H7 (cell line): ENCODE measurements around the gene ICAM1. TPM values are rescaled to one million over a fixed set of nuclear protein-coding genes. Genes with fewer than 3 reads are reported as not detected.
A peak's percentile ranks its signal among the peaks of the same experiment; 100 is the strongest.

Source experiments
- DNase-seq: peaks from one replicate; pipeline ENCODE4 v3.0.0; 2012
- H3K27me3 ChIP-seq: 2 replicates; pipeline ENCODE4 v1.6.0; 2011; ENCODE audit warnings: mild to moderate bottlenecking, low read length; ENCODE audit not compliant: control insufficient read depth, insufficient read depth
- H3K36me3 ChIP-seq: replicated peaks from 2 replicates; pipeline ENCODE4 v1.5.1; 2011; ENCODE audit warnings: low read length; ENCODE audit not compliant: control insufficient read depth, insufficient read depth
- H3K4me3 ChIP-seq: 2 replicates; pipeline ENCODE4 v1.5.1; 2011; ENCODE audit warnings: low read depth, mild to moderate bottlenecking, control low read depth, low read length, moderate library complexity; ENCODE audit not compliant: insufficient read depth
- total RNA-seq: library from RNA; depleted of rRNA; stranded (reverse); fragments of >200 nt; shearing (Covaris generic); gene quantifications from 2 replicates; pipeline ENCODE4 v1.2.3, GENCODE V29; 2014

ICAM1 gene
- total RNA-seq, 1 experiment from 2014 or later, result 2.8 TPM

GRCh38 chr19:10290876-10291553, 20.1 kb downstream of the ICAM1 start:
- peak; percentile 90 for DNase-seq
- Histone ChIP-seq H3K36me3 (no peaks in the 10 kb centered on the region), H3K27me3 (peaks cover 90% of the 10 kb centered on the region), H3K4me3 (peak overlapping the region; percentile 50)

- Histone ChIP-seq H3K4me3 (peak overlapping the region; percentile 50; the same call in 1 of the 2 replicates), H3K36me3 (no peaks in the 10 kb centered on the region), H3K27me3 (peaks cover 95% of the 10 kb centered on the region)
- DNase-seq, result no peak
Observed at GRCh38 chr19:10291554-10292205, 20.8 kb downstream of the ICAM1 start.

GRCh38 chr19:10292206-10292788, 21.4 kb downstream of the ICAM1 start:
- no peaks in the 10 kb centered on the region for H3K36me3 ChIP-seq
- peak overlapping the region; percentile 50 for H3K4me3 ChIP-seq
- DNase-seq, result peak; percentile 98
- peaks cover 93% of the 10 kb centered on the region for H3K27me3 ChIP-seq

- Histone ChIP-seq H3K4me3 (peak overlapping the region; percentile 40), H3K27me3 (peaks cover 90% of the 10 kb centered on the region), H3K36me3 (no peaks in the 10 kb centered on the region)
- DNase-seq, result peak; percentile 75
Observed at GRCh38 chr19:10292789-10293636, 22.1 kb downstream of the ICAM1 start.

GRCh38 chr19:10293637-10294367, 22.9 kb downstream of the ICAM1 start:
- peaks cover 83% of the 10 kb centered on the region for H3K27me3 ChIP-seq
- DNase-seq, result peak; percentile 65
- H3K36me3 ChIP-seq, result no peaks in the 10 kb centered on the region
- H3K4me3 ChIP-seq, result no peak overlapping the region

GRCh38 chr19:10294368-10294697, 23.4 kb downstream of the ICAM1 start:
- peaks cover 77% of the 10 kb centered on the region for H3K27me3 ChIP-seq
- DNase-seq, result peak; percentile 89
- H3K36me3 ChIP-seq, result no peaks in the 10 kb centered on the region
- no peak overlapping the region for H3K4me3 ChIP-seq

- H3K36me3 ChIP-seq, result no peaks in the 10 kb centered on the region
- peak; percentile 90 for DNase-seq
- H3K27me3 ChIP-seq, result peaks cover 68% of the 10 kb centered on the region
- H3K4me3 ChIP-seq, result peak overlapping the region; percentile 40; the same call in 1 of the 2 replicates
Observed at GRCh38 chr19:10295305-10295846, 24.5 kb downstream of the ICAM1 start.

GRCh38 chr19:10295847-10296591, 25.1 kb downstream of the ICAM1 start:
- DNase-seq, result peak; percentile 93
- no peaks in the 10 kb centered on the region for H3K36me3 ChIP-seq
- H3K27me3 ChIP-seq, result peaks cover 62% of the 10 kb centered on the region
- peak overlapping the region; percentile 40 for H3K4me3 ChIP-seq

GRCh38 chr19:10299545-10300458, 28.9 kb downstream of the ICAM1 start:
- H3K4me3 ChIP-seq, result no peak overlapping the region
- H3K36me3 ChIP-seq, result no peaks in the 10 kb centered on the region
- DNase-seq, result peak; percentile 23
- peaks cover 25% of the 10 kb centered on the region for H3K27me3 ChIP-seq

GRCh38 chr19:10305139-10305806, 34.4 kb downstream of the ICAM1 start:
- no peak overlapping the region for H3K4me3 ChIP-seq
- H3K27me3 ChIP-seq, result no peaks in the 10 kb centered on the region
- no peak for DNase-seq
- no peaks in the 10 kb centered on the region for H3K36me3 ChIP-seq

GRCh38 chr19:10306327-10306726, 35.4 kb downstream of the ICAM1 start:
- H3K4me3 ChIP-seq, result no peak overlapping the region
- H3K36me3 ChIP-seq, result no peaks in the 10 kb centered on the region; the same call in 1 of the 2 replicates
- DNase-seq, result no peak
- H3K27me3 ChIP-seq, result no peaks in the 10 kb centered on the region

GRCh38 chr19:10309423-10309822, 38.5 kb downstream of the ICAM1 start, which contains the start of gene ZGLP1:
Gene ZGLP1 (minus strand): TSS chr19:10309815.
- peak; percentile 47 for DNase-seq
- H3K4me3 ChIP-seq, result no peak within 1 kb of the TSS
- H3K27me3 ChIP-seq, result no peaks in the 10 kb centered on the region
- H3K36me3 ChIP-seq, result no peaks in the 10 kb centered on the region; the same call in 1 of the 2 replicates
